HCT116 (cell line): ENCODE results near the gene CD300C. TPM values are rescaled to one million over a fixed set of nuclear protein-coding genes. Genes with fewer than 3 reads are reported as not detected.

Source experiments
- ATAC-seq: fragments of 200-7000 bp; cut with Tn5 transposase; 2 replicates; pipeline ENCODE4 v1.9.1; 2020; ENCODE audit warnings: mild to moderate bottlenecking, moderate library complexity
- BruUV-seq: library from RNA; stranded (reverse); fragments of 400-500 nt; replicated peaks from 2 replicates; lab custom pipeline; 2021; lab: Mats Ljungman, UMichigan
- CTCF ChIA-PET: fragments of 300-600 bp; sonication (Branson Sonifier 250); formaldehyde crosslinking; loops from one replicate; lab custom pipeline; 2021; ENCODE audit warnings: antibody characterized with exemption; lab: Charles Lee
- POLR2A ChIA-PET: fragments of 300-600, 350-600 bp; sonication (Branson Sonifier 250); formaldehyde crosslinking; loops from one replicate; lab custom pipeline; 2021; ENCODE audit warnings: antibody characterized with exemption; lab: Charles Lee
- RAD21 ChIA-PET, 2 experiments: fragments of 300-600 bp; sonication (Branson Sonifier 250); formaldehyde crosslinking; loops; one replicate each; lab custom pipeline; 2023; ENCODE audit warnings: low total read pairs in 2 of 2; ENCODE audit not compliant: uncharacterized antibody in 2 of 2, unreplicated experiment in 2 of 2, low non-redundant PET in 1 of 2; lab: Charles Lee
- DNase-seq: peaks from one replicate; pipeline ENCODE4 v3.0.0-alpha.2; 2010; ENCODE audit warnings: low read depth, low spot score
- H2AFZ ChIP-seq: fragments of 200-600 bp; shearing (Covaris generic), sonication (generic); 2 replicates; pipeline ENCODE4 v1.6.1; 2017; ENCODE audit warnings: low read depth, mixed run types, mixed read lengths, antibody characterized with exemption, low read length; ENCODE audit not compliant: poor library complexity, severe bottlenecking
- H3K27ac ChIP-seq: 2 replicates; pipeline ENCODE4 v1.5.1; 2012; ENCODE audit warnings: low read depth, low read length
- H3K27me3 ChIP-seq: fragments of 200-600 bp; sonication (generic); 2 replicates; pipeline ENCODE4 v1.6.1; 2016; ENCODE audit warnings: mixed run types, low read length, mixed read lengths; ENCODE audit not compliant: insufficient read depth
- H3K36me3 ChIP-seq, 2 experiments: fragments of 200-500 bp in 1 of 2; fragments of 200-600 bp in 1 of 2; sonication (Bioruptor generic) in 1 of 2; sonication (generic) in 1 of 2; 2 replicates each; pipeline versions ENCODE4 v1.5.1 to v1.6.1; 2014 to 2016; ENCODE audit warnings: low read length in 2 of 2, inconsistent platforms in 1 of 2, mixed read lengths in 1 of 2, mixed run types in 1 of 2; ENCODE audit not compliant: insufficient read depth in 2 of 2, control insufficient read depth in 1 of 2
- H3K4me1 ChIP-seq, 2 experiments: fragments of 200-600 bp in 1 of 2; sonication (generic) in 1 of 2; 2 replicates each; pipeline versions ENCODE4 v1.5.1 to v1.6.1; 2012 to 2017; ENCODE audit warnings: low read length in 2 of 2, inconsistent platforms in 1 of 2, mild to moderate bottlenecking in 1 of 2, mixed read lengths in 1 of 2, mixed run types in 1 of 2, moderate library complexity in 1 of 2; ENCODE audit not compliant: insufficient read depth in 2 of 2, control insufficient read depth in 1 of 2
- H3K4me2 ChIP-seq: fragments of 200-600 bp; sonication (generic); 2 replicates; pipeline ENCODE4 v1.6.1; 2017; ENCODE audit warnings: mixed run types, low read length, mixed read lengths
- H3K4me3 ChIP-seq, 2 experiments: fragments of 200-600 bp in 1 of 2; sonication (generic) in 1 of 2; replicated peaks in 1 of 2; 2 replicates each; pipeline ENCODE4 v1.5.1; 2011 to 2016; ENCODE audit warnings: low read length in 2 of 2, control low read depth in 1 of 2, low read depth in 1 of 2, mild to moderate bottlenecking in 1 of 2, mixed read lengths in 1 of 2, mixed run types in 1 of 2
- H3K79me2 ChIP-seq: fragments of 200-600 bp; sonication (generic); 2 replicates; pipeline ENCODE4 v1.6.1; 2017; ENCODE audit warnings: mild to moderate bottlenecking, mixed run types, low read length, moderate library complexity, mixed read lengths; ENCODE audit not compliant: insufficient read depth
- H3K9ac ChIP-seq: fragments of 200-600 bp; sonication (generic); 2 replicates; pipeline ENCODE4 v1.6.1; 2016; ENCODE audit warnings: low read length, mixed read lengths
- H3K9me2 ChIP-seq: fragments of 200-600 bp; sonication (generic), shearing (Covaris generic); 2 replicates; pipeline ENCODE4 v1.6.1; 2017; ENCODE audit warnings: mixed run types, mild to moderate bottlenecking, moderate library complexity; ENCODE audit not compliant: insufficient read depth
- H3K9me3 ChIP-seq, 2 experiments: fragments of 200-500 bp in 1 of 2; fragments of 200-600 bp in 1 of 2; sonication (Bioruptor generic) in 1 of 2; sonication (generic) in 1 of 2; 2 replicates each; pipeline ENCODE4 v1.6.1; 2014 to 2017; ENCODE audit warnings: low read length in 2 of 2, mixed read lengths in 2 of 2, inconsistent platforms in 1 of 2, low read depth in 1 of 2, mild to moderate bottlenecking in 1 of 2, mixed run types in 1 of 2, moderate library complexity in 1 of 2; ENCODE audit not compliant: control insufficient read depth in 1 of 2, insufficient read depth in 1 of 2
- H4K20me1 ChIP-seq: fragments of 200-600 bp; sonication (generic), shearing (Covaris generic); 2 replicates; pipeline ENCODE4 v1.6.1; 2017; ENCODE audit warnings: mixed run types, mild to moderate bottlenecking, moderate library complexity; ENCODE audit not compliant: insufficient read depth
- CBX3 ChIP-seq: IDR thresholded peaks from 2 replicates; pipeline ENCODE4 v1.6.1; 2012; ENCODE audit warnings: low read depth
- CEBPB ChIP-seq: IDR thresholded peaks from 2 replicates; pipeline ENCODE4 v1.6.1; 2012; ENCODE audit warnings: low read depth
- ELF1 ChIP-seq: IDR thresholded peaks from 2 replicates; pipeline ENCODE4 v1.6.1; 2012; ENCODE audit warnings: low read depth, borderline replicate concordance
- EZH2phosphoT487 ChIP-seq: fragments of 200-600 bp; IDR thresholded peaks from 2 replicates; pipeline ENCODE4 v1.6.1; 2018; ENCODE audit warnings: antibody characterized with exemption, borderline replicate concordance
- FOSL1 ChIP-seq: IDR thresholded peaks from 2 replicates; pipeline ENCODE4 v1.6.1; 2012; ENCODE audit warnings: low read depth
- JUND ChIP-seq: IDR thresholded peaks from 2 replicates; pipeline ENCODE4 v1.6.1; 2012
- POLR2AphosphoS5 ChIP-seq: IDR thresholded peaks from 2 replicates; pipeline ENCODE4 v1.6.1; 2011; ENCODE audit warnings: mild to moderate bottlenecking, low read depth, low read length, moderate library complexity
- RAD21 ChIP-seq: IDR thresholded peaks from 2 replicates; pipeline ENCODE4 v1.6.1; 2012; ENCODE audit warnings: low read depth, mild to moderate bottlenecking
- SRF ChIP-seq: IDR thresholded peaks from 2 replicates; pipeline ENCODE4 v1.6.1; 2012; ENCODE audit warnings: low read depth
- ZFX ChIP-seq: fragments of 450-650 bp; IDR thresholded peaks from 2 replicates; pipeline ENCODE4 v1.6.1; 2017
- ZNF274 ChIP-seq: fragments of 200-500 bp; sonication (Bioruptor generic); IDR thresholded peaks from 2 replicates; pipeline ENCODE4 v1.6.1; 2014; ENCODE audit warnings: mild to moderate bottlenecking, low read depth, low read length, inconsistent platforms
- intact Hi-C: fragments of 100-400 bp; cut with micrococcal nuclease; formaldehyde crosslinking; loops from 2 replicates; pipeline ENCODE4 v1.10.0; 2022
- total RNA-seq: library from RNA; stranded (reverse); gene quantifications from one replicate; pipeline ENCODE4 v1.2.1, GENCODE V29; 2021; ENCODE audit not compliant: unreplicated experiment
- TF ChIP-seq, protein P1 (sequence below): IDR thresholded peaks from 2 replicates; pipeline ENCODE4 v1.6.1; 2012; ENCODE audit warnings: low read depth
- TF ChIP-seq, protein P2 (sequence below): IDR thresholded peaks from 2 replicates; pipeline ENCODE4 v1.6.1; 2011; ENCODE audit warnings: mild to moderate bottlenecking, low read length, moderate library complexity; ENCODE audit not compliant: insufficient replicate concordance; ENCODE audit errors: extremely low read depth
- TF ChIP-seq, protein P3 (sequence below): IDR thresholded peaks from 2 replicates; pipeline ENCODE4 v1.6.1; 2012

Gene CD300C
- total RNA-seq, 1 experiment from 2014 or later, result 0.15 TPM

DNA sequence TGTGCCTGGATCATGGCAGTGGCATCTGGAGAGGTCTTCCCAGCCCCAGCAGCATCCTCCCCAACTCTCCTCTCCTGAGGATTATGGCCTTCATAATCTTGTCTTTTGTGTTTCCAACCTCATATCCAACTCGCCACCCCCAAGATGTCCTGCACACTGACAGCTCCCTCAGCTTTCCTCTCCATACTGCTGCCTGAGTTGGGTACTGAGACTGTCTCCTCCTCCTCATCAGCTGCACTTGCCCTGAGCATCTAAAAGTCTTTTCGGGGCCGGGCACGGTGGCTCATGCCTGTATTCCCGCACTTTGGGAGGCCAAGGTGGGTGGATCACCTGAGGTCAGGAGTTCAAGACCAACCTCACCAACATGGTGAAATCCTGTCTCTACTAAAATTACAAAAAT is 16.7 kb downstream of the CD300C start:
- no peaks in the 10 kb centered on the region for H3K4me1 ChIP-seq
- H3K4me2 ChIP-seq, result no peak overlapping the region
- ATAC-seq (no peak), DNase-seq (no peak)
- BruUV-seq, result no TSS peak
- no peak for TF ChIP-seq CBX3
- TF ChIP-seq, protein P1, sequence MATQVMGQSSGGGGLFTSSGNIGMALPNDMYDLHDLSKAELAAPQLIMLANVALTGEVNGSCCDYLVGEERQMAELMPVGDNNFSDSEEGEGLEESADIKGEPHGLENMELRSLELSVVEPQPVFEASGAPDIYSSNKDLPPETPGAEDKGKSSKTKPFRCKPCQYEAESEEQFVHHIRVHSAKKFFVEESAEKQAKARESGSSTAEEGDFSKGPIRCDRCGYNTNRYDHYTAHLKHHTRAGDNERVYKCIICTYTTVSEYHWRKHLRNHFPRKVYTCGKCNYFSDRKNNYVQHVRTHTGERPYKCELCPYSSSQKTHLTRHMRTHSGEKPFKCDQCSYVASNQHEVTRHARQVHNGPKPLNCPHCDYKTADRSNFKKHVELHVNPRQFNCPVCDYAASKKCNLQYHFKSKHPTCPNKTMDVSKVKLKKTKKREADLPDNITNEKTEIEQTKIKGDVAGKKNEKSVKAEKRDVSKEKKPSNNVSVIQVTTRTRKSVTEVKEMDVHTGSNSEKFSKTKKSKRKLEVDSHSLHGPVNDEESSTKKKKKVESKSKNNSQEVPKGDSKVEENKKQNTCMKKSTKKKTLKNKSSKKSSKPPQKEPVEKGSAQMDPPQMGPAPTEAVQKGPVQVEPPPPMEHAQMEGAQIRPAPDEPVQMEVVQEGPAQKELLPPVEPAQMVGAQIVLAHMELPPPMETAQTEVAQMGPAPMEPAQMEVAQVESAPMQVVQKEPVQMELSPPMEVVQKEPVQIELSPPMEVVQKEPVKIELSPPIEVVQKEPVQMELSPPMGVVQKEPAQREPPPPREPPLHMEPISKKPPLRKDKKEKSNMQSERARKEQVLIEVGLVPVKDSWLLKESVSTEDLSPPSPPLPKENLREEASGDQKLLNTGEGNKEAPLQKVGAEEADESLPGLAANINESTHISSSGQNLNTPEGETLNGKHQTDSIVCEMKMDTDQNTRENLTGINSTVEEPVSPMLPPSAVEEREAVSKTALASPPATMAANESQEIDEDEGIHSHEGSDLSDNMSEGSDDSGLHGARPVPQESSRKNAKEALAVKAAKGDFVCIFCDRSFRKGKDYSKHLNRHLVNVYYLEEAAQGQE, result no peak
- TF ChIP-seq SRF, result no peak
- TF ChIP-seq, protein P2, sequence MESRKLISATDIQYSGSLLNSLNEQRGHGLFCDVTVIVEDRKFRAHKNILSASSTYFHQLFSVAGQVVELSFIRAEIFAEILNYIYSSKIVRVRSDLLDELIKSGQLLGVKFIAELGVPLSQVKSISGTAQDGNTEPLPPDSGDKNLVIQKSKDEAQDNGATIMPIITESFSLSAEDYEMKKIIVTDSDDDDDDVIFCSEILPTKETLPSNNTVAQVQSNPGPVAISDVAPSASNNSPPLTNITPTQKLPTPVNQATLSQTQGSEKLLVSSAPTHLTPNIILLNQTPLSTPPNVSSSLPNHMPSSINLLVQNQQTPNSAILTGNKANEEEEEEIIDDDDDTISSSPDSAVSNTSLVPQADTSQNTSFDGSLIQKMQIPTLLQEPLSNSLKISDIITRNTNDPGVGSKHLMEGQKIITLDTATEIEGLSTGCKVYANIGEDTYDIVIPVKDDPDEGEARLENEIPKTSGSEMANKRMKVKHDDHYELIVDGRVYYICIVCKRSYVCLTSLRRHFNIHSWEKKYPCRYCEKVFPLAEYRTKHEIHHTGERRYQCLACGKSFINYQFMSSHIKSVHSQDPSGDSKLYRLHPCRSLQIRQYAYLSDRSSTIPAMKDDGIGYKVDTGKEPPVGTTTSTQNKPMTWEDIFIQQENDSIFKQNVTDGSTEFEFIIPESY, result no peak
- no peak for TF ChIP-seq EZH2phosphoT487
- no peak for TF ChIP-seq POLR2AphosphoS5
- TF ChIP-seq JUND, result no peak
- no peak for TF ChIP-seq ZFX
- TF ChIP-seq ZNF274, result no peak
- no peak for TF ChIP-seq CEBPB
- no peak for TF ChIP-seq RAD21
- TF ChIP-seq FOSL1, result no peak
- no peak for TF ChIP-seq ELF1
- TF ChIP-seq, protein P3, sequence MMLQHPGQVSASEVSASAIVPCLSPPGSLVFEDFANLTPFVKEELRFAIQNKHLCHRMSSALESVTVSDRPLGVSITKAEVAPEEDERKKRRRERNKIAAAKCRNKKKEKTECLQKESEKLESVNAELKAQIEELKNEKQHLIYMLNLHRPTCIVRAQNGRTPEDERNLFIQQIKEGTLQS, result no peak
- intact Hi-C loops, result no loop called here
- no peaks in the 10 kb centered on the region for H3K9me3 ChIP-seq
- no peak overlapping the region for H3K27ac ChIP-seq
- H3K27me3 ChIP-seq, result peaks cover 54% of the 10 kb centered on the region
- H3K79me2 ChIP-seq, result no peaks in the 10 kb centered on the region
- ChIA-PET RAD21 (no interaction called here), CTCF (no interaction called here), POLR2A (no interaction called here)
- H4K20me1 ChIP-seq, result no peaks in the 10 kb centered on the region
- no peak overlapping the region for H2AFZ ChIP-seq
- no peak overlapping the region for H3K9ac ChIP-seq
- no peaks in the 10 kb centered on the region for H3K9me2 ChIP-seq
- H3K4me3 ChIP-seq, result no peak overlapping the region
- H3K36me3 ChIP-seq, result no peaks in the 10 kb centered on the region
